ENCODE data around the gene RBMS3. TPM values are rescaled to one million over a fixed set of nuclear protein-coding genes. Genes with fewer than 3 reads are reported as not detected.

The RBMS3 gene
- total RNA-seq, 4 donors from 2014 or later: 7.3 to 21.8 (median 12.8) TPM

- H3K4me3 ChIP-seq (ENCODE audit: low read depth, poor library complexity, severe bottlenecking): no peak overlapping the region
- 29 to 45% methylated on average over 1 of the region's 1 CpG for WGBS, 2 donors
- no peak for DNase-seq (ENCODE audit: low spot score in 2 of 2)
- intact Hi-C loops (cut with DNase I; ENCODE audit: low total_unique reads): no loop called here
- no peak for TF ChIP-seq POLR2A (IDR thresholded peaks at IDR 0.05)
- TF ChIP-seq, protein P1, sequence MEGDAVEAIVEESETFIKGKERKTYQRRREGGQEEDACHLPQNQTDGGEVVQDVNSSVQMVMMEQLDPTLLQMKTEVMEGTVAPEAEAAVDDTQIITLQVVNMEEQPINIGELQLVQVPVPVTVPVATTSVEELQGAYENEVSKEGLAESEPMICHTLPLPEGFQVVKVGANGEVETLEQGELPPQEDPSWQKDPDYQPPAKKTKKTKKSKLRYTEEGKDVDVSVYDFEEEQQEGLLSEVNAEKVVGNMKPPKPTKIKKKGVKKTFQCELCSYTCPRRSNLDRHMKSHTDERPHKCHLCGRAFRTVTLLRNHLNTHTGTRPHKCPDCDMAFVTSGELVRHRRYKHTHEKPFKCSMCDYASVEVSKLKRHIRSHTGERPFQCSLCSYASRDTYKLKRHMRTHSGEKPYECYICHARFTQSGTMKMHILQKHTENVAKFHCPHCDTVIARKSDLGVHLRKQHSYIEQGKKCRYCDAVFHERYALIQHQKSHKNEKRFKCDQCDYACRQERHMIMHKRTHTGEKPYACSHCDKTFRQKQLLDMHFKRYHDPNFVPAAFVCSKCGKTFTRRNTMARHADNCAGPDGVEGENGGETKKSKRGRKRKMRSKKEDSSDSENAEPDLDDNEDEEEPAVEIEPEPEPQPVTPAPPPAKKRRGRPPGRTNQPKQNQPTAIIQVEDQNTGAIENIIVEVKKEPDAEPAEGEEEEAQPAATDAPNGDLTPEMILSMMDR (IDR thresholded peaks at IDR 0.05): no peak
These were observed 355.0 kb downstream of the RBMS3 start for GRCh38 chr3:29635888-29636287.

GRCh38 chr3:29637068-29637467 is 356.2 kb downstream of the RBMS3 start:
- 80 to 83% methylated on average over 3 of the region's 3 CpGs for WGBS, 2 donors
- no peak for DNase-seq (ENCODE audit: low spot score in 2 of 2)
- H3K4me3 ChIP-seq (ENCODE audit: low read depth, poor library complexity, severe bottlenecking): no peak overlapping the region
- intact Hi-C loops (cut with DNase I; ENCODE audit: low total_unique reads): no loop called here
- no peak for TF ChIP-seq POLR2A (IDR thresholded peaks at IDR 0.05)
- TF ChIP-seq, protein P1 (IDR thresholded peaks at IDR 0.05): no peak

- intact Hi-C loops (cut with DNase I; ENCODE audit: low total_unique reads): no loop called here
- 39 to 49% methylated on average over 2 of the region's 2 CpGs for WGBS, 2 donors
- DNase-seq (ENCODE audit: low spot score in 2 of 2): no peak
- H3K4me3 ChIP-seq (ENCODE audit: low read depth, poor library complexity, severe bottlenecking): no peak overlapping the region
- TF ChIP-seq, protein P1 (IDR thresholded peaks at IDR 0.05): no peak
- no peak for TF ChIP-seq POLR2A (IDR thresholded peaks at IDR 0.05)
These were observed 358.9 kb downstream of the RBMS3 start for GRCh38 chr3:29639578-29640290.

- H3K4me3 ChIP-seq (ENCODE audit: low read depth, poor library complexity, severe bottlenecking): no peak overlapping the region
- WGBS, 2 donors: 62 to 77% methylated on average over 5 of the region's 5 CpGs
- DNase-seq (ENCODE audit: low spot score in 2 of 2): no peak
- intact Hi-C loops (cut with DNase I; ENCODE audit: low total_unique reads): no loop called here
- TF ChIP-seq POLR2A (IDR thresholded peaks at IDR 0.05): no peak
- TF ChIP-seq, protein P1 (IDR thresholded peaks at IDR 0.05): no peak
These were observed 361.6 kb downstream of the RBMS3 start for GRCh38 chr3:29642393-29643033.

DNA sequence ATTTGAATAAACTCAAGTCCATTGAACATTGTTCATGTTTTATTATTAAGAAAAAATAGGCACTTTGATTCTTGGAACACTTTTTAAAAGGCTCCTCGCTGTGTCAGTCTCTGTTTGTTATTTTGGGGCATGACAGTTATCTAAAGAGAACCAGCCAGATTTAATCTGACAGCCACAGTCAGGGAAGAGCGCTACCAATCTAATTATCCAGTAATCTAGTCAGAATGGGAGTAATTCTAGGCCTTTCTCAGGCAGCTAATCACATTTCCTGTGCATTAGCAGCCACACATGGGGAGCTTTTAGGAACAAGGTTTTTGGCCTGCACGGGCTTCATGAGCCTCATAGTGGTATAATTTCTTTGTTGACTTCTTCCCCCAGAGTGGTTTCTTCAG is 362.2 kb downstream of the RBMS3 start:
- TF ChIP-seq, protein P1 (IDR thresholded peaks at IDR 0.05): no peak
- TF ChIP-seq POLR2A (IDR thresholded peaks at IDR 0.05): no peak
- intact Hi-C loops (cut with DNase I; ENCODE audit: low total_unique reads): no loop called here
- H3K4me3 ChIP-seq (ENCODE audit: low read depth, poor library complexity, severe bottlenecking): no peak overlapping the region
- 84 to 100% methylated on average over 3 of the region's 3 CpGs for WGBS, 2 donors
- no peak for DNase-seq (ENCODE audit: low spot score in 2 of 2)
